GM19035 (cell line): Measurements from ENCODE around the gene BCL6.
A peak's percentile ranks its signal among the peaks of the same experiment; 100 is the strongest.
"Not testable (repeated sequence)": the region's sequence is repeated elsewhere in the genome, so short reads cannot be mapped to it uniquely, and the experiment has no call there.

Source experiments
- ATAC-seq: cut with Tn5 transposase; IDR thresholded peaks from one replicate; pipeline ENCODE4 v1.9.1; 2021; ENCODE audit not compliant: unreplicated experiment

The BCL6 gene

GRCh38 chr3:187717572-187717971, 27.7 kb downstream of the BCL6 start:
- ATAC-seq = no peak

GRCh38 chr3:187714404-187714979, 30.8 kb downstream of the BCL6 start:
- ATAC-seq = peak; percentile 92

- no peak for ATAC-seq
These were observed 31.8 kb downstream of the BCL6 start for GRCh38 chr3:187713504-187713903.

GRCh38 chr3:187709155-187709554, 36.1 kb downstream of the BCL6 start:
- ATAC-seq = no peak

GRCh38 chr3:187708696-187709095, 36.6 kb downstream of the BCL6 start:
- no peak for ATAC-seq

- ATAC-seq = no peak
These were observed 38.3 kb downstream of the BCL6 start for GRCh38 chr3:187706971-187707370.

GRCh38 chr3:187705164-187705563, 40.1 kb downstream of the BCL6 start:
- no peak for ATAC-seq

GRCh38 chr3:187702507-187703033, 42.7 kb downstream of the BCL6 start, which contains the start of gene RTP2:
Gene RTP2 (minus strand): TSS chr3:187702557. CDS start chr3:187702128, 429 bp downstream.
- no peak for ATAC-seq

- no peak for ATAC-seq
These were observed 45.0 kb downstream of the BCL6 start for GRCh38 chr3:187700249-187700648.

- ATAC-seq = no peak
These were observed 46.5 kb downstream of the BCL6 start for GRCh38 chr3:187698499-187699399.

- ATAC-seq = no peak
These were observed 49.2 kb downstream of the BCL6 start for GRCh38 chr3:187696021-187696420.

- no peak for ATAC-seq
These were observed 49.8 kb downstream of the BCL6 start for GRCh38 chr3:187695449-187695848.

GRCh38 chr3:187694801-187695200, 50.5 kb downstream of the BCL6 start:
- no peak for ATAC-seq

GRCh38 chr3:187693431-187693830, 51.8 kb downstream of the BCL6 start:
- no peak for ATAC-seq

- ATAC-seq = no peak
These were observed 55.3 kb downstream of the BCL6 start for GRCh38 chr3:187689984-187690383.

- no peak for ATAC-seq
These were observed 58.5 kb downstream of the BCL6 start for GRCh38 chr3:187686621-187687273.

- ATAC-seq = no peak
These were observed 59.3 kb downstream of the BCL6 start for GRCh38 chr3:187685948-187686347.

- no peak for ATAC-seq
These were observed 60.4 kb downstream of the BCL6 start for GRCh38 chr3:187684880-187685279.

GRCh38 chr3:187684444-187684843, 60.8 kb downstream of the BCL6 start:
- no peak for ATAC-seq

- not testable (repeated sequence) for ATAC-seq
These were observed 63.5 kb downstream of the BCL6 start for GRCh38 chr3:187681756-187682155.

GRCh38 chr3:187679638-187680396, 65.5 kb downstream of the BCL6 start:
- ATAC-seq = peak; percentile 74
